HG02763 (cell line): Measurements from ENCODE around the gene FAM167B.
"Not testable (repeated sequence)": the region's sequence is repeated elsewhere in the genome, so short reads cannot be mapped to it uniquely, and the experiment has no call there.

Source experiments
- ATAC-seq: cut with Tn5 transposase; IDR thresholded peaks from one replicate; pipeline ENCODE4 v1.9.1; 2021; ENCODE audit warnings: mild to moderate bottlenecking, moderate library complexity; ENCODE audit not compliant: unreplicated experiment

FAM167B gene

GRCh38 chr1:32255072-32256071 lies 8.3 kb downstream of the FAM167B start:
- no peak for ATAC-seq

GRCh38 chr1:32256473-32257226 lies 9.6 kb downstream of the FAM167B start:
- no peak for ATAC-seq

DNA sequence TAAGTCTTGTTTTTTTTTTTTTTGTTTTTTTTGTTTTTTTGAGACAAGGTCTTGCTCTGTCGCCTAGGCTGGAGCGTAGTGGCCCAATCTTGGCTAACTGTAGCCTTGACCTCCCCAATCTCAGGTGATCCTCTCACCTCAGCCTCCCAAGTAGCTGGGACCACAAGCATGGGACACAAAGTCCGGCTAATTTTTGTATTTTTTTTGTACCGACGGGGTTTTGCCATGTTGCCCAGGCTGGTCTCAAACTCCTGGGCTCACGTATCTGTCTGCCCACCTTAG lies 10.1 kb downstream of the FAM167B start:
- no peak for ATAC-seq

DNA sequence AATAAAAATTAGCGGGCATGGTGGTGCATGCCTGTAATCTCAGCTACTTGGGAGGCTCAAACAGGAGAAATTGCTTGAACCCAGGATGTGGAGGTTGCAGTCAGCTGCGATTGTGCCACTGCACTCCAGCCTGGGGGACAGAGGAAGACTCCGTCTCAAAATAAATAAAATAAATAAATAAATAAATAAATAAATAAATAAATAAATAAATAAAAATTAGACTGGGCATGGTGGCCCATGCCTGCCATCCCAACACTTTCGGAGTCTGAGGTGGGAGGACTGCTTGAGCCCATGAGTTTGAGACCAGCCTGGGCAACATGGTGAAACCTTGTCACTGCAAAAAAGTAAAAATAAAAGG lies 16.2 kb downstream of the FAM167B start:
- ATAC-seq, result not testable (repeated sequence)

GRCh38 chr1:32263744-32264143 lies 16.7 kb downstream of the FAM167B start:
- no peak for ATAC-seq

GRCh38 chr1:32265846-32266245 lies 18.8 kb downstream of the FAM167B start:
- ATAC-seq, result no peak

- ATAC-seq, result no peak
Measured at GRCh38 chr1:32266921-32267591, 20.0 kb downstream of the FAM167B start.

DNA sequence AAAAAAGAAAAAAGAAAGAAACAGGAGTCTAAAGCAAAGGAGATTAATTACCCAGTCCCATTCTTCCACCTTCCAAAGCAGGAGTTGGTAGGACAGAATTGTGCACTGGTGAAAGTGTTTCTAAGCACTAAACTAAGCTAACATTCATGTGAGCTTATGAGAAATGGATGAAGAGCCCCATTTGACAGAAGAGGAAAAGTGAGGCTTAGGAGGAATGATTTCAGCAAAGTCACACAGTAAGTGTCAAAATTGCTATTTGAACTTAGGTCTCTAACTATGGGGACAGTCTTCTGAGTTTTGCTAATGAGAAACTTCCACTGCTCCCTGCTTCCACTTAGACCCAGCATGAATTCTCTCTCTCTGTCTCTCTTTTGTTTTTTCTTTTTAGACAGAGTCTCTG lies 22.7 kb downstream of the FAM167B start:
- ATAC-seq, result no peak

DNA sequence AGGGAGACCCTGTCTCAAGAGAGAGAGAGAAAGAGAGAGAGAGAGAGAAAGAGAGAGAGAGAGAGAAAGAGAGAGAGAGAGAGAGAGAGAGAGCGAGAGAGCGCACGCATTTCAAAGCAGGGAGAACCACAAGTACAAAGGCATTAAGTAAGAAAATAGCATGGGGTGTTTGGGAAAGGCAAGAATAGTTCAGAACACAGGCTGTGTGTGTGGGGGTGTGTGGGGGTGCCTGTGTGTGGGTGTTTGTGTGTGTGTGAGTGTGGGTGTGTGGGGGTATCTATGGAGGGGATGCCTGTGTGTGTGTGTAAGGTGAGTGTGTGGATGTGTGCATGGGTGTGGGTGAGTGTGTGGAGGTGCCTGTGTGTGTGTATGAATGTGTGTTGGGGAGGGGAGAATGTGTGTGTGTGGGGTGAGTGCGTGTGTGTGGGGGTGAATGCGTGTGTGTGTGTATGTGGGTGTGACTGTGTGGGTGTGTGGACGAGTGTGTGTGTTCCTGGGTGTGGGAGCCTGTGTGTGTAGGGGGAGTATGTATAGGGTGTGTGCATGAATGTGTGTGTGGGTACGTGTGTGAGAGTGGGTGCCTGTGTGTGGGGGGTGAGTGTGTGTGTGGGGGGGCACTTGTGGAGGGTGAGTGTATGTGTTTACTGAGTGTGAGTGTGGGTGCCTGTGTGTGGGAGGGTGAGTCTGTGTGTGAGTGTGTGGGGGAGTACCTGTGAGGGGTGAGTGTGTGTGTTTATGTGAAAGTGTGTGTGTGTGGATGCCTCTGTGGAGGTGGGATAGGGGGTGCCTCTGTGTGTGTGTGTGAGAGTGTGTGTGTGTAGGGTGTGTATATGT lies 25.8 kb downstream of the FAM167B start:
- no peak for ATAC-seq

DNA sequence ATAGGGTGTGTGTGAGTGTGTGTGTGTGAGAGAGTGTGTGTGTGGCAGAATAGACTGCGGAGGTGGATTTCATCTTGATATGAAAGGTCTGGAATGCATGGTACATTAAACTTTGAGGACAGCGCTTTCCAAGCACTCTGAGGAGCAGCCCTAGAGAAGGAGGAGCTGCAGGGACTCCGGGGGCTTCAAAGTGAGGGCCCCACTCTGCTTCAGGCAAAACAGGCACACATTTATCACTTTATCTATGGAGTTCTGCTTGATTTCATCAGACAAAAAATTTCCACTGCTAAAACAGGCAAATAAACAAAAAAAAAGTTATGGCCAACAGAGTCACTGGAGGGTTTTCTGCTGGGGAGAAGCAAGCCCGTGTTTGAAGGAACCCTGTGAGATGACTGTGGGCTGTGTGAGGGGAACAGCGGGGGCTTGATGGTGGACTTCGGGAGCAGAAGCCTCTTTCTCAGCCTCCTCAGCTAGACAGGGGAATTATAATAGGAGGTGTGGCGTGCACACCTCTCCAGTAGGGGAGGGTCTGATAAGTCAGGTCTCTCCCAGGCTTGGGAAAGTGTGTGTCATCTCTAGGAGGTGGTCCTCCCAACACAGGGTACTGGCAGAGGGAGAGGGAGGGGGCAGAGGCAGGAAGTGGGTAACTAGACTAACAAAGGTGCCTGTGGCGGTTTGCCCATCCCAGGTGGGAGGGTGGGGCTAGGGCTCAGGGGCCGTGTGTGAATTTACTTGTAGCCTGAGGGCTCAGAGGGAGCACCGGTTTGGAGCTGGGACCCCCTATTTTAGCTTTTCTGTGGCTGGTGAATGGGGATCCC lies 26.6 kb downstream of the FAM167B start:
- ATAC-seq, result no peak

DNA sequence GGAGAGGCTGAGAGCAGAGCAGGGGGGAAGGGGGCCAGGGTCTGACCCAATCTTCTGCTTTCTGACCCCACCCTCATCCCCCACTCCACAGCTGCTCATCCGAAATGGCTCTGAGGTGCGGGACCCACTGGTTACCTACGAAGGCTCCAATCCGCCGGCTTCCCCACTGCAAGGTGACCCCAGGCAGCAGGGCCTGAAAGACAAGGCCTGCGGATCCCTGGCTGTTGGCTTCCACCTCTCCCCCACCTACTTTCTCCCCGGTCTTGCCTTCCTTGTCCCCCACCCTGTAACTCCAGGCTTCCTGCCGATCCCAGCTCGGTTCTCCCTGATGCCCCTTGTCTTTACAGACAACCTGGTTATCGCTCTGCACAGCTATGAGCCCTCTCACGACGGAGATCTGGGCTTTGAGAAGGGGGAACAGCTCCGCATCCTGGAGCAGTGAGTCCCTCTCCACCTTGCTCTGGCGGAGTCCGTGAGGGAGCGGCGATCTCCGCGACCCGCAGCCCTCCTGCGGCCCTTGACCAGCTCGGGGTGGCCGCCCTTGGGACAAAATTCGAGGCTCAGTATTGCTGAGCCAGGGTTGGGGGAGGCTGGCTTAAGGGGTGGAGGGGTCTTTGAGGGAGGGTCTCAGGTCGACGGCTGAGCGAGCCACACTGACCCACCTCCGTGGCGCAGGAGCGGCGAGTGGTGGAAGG lies 27.8 kb downstream of the FAM167B start:
- no peak for ATAC-seq

GRCh38 chr1:32275424-32275823 lies 28.4 kb downstream of the FAM167B start:
- no peak for ATAC-seq

DNA sequence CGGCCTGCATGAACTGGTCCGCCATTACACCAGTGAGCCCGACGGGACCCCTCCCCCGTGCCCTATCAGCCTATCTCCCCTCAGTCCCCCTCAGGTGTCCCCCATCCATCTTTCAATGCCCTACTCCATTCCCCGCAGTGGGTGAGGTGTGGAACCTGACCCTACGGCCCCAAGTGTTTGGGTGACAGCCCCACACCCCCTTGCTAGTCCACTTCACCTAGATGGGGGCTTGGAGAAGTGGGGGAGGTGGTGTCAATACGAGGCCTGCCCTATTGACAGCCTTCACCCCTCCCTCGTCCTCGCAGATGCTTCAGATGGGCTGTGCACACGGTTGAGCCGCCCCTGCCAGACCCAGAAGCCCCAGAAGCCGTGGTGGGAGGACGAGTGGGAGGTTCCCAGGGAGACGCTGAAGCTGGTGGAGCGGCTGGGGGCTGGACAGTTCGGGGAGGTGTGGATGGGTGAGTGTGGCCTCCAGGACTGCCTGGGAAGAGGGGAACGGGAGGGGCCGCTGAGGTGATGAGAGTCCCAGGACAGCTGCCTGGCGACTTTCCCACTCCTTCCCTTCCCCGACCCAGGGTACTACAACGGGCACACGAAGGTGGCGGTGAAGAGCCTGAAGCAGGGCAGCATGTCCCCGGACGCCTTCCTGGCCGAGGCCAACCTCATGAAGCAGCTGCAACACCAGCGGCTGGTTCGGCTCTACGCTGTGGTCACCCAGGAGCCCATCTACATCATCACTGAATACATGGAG lies 29.2 kb downstream of the FAM167B start:
- no peak for ATAC-seq

GRCh38 chr1:32284777-32285176 lies 37.8 kb downstream of the FAM167B start:
- not testable (repeated sequence) for ATAC-seq

- no peak for ATAC-seq
Measured at GRCh38 chr1:32285658-32286057, 38.6 kb downstream of the FAM167B start.

GRCh38 chr1:32286763-32287162 lies 39.7 kb downstream of the FAM167B start:
- no peak for ATAC-seq

- no peak for ATAC-seq
Measured at GRCh38 chr1:32289256-32289655, 42.2 kb downstream of the FAM167B start.

DNA sequence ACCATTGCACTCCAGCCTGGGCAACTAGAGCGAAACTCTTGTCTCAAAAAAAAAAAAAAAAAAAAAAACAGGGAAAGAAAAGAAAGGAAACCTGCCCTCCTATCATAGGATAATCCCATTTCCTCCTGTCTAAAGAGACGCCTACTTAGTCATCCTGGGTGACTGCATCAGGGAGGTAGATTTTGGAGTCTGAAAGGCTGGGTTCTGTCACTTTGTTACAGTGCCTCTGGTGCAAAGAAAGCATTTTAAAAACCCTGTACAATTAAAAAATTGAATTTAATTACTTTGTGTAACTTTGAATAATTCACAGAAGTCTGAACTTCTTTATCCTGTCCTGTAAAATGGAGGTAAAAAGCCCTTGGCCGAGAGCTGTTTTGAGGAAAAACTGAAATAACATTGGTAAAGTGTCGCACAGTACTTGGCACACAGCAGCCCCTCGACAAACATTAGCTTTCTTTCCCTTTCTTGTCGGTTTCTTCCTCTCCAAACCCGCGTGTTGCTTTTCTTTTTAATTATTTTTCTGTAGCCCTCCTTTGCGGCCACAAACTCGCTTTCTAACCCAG lies 44.2 kb downstream of the FAM167B start:
- no peak for ATAC-seq
